Adrenal gland (tissue), 5 donors: Measurements from ENCODE around the gene MAN1A1.

ENCODE experiments used
- POLR2A ChIP-seq, 2 donors: fragments of 450-650 bp; IDR thresholded peaks; one replicate each; pipeline ENCODE4 v1.6.1; 2017; ENCODE audit warnings: antibody characterized with exemption in 2 of 2, mild to moderate bottlenecking in 2 of 2, moderate library complexity in 1 of 2
- TF ChIP-seq, protein P1 (sequence below), 6 experiments: fragments of 450-650 bp in 4 of 6; fragments of 200-600 bp in 2 of 6; sonication (generic) in 1 of 6; IDR thresholded peaks; 1 replicate in 5 of 6; 2 replicates in 1 of 6; pipeline versions ENCODE4 v1.5.1 to v1.8.0; 2016 to 2021; ENCODE audit warnings: antibody characterized with exemption in 6 of 6, mild to moderate bottlenecking in 2 of 6, moderate library complexity in 1 of 6
- donor health status: DM: no; HTN: no; CAD: no.

DNA sequence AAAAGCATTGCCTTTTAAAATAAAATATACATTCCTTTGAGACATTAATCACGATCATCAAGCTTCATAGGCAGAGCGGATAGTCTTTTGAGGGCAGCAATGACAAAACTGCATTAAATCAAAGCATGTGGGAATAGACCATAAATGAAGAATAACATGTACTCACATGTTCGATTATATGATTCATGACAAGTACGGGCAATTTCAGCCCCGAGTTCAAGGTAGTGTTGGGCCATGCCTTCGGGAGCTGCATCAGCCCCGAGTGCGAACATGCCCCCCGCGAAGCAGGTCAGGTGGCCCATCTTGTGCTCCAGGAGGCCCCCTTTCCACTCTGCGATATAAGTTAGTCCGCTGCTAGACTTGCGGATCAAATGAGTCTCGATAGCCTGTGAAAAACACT is 160.1 kb downstream of the MAN1A1 start:
- TF ChIP-seq, protein P1, sequence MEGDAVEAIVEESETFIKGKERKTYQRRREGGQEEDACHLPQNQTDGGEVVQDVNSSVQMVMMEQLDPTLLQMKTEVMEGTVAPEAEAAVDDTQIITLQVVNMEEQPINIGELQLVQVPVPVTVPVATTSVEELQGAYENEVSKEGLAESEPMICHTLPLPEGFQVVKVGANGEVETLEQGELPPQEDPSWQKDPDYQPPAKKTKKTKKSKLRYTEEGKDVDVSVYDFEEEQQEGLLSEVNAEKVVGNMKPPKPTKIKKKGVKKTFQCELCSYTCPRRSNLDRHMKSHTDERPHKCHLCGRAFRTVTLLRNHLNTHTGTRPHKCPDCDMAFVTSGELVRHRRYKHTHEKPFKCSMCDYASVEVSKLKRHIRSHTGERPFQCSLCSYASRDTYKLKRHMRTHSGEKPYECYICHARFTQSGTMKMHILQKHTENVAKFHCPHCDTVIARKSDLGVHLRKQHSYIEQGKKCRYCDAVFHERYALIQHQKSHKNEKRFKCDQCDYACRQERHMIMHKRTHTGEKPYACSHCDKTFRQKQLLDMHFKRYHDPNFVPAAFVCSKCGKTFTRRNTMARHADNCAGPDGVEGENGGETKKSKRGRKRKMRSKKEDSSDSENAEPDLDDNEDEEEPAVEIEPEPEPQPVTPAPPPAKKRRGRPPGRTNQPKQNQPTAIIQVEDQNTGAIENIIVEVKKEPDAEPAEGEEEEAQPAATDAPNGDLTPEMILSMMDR (IDR thresholded peaks at IDR 0.05), result no peak
- no peak for TF ChIP-seq POLR2A (IDR thresholded peaks at IDR 0.05)
